Sigmoid colon (tissue), 7 donors: ENCODE results near the gene ACP3. TPM values are rescaled to one million over a fixed set of nuclear protein-coding genes. Genes with fewer than 3 reads are reported as not detected.

Experiments used
- DNase-seq: peaks from one replicate; pipeline ENCODE4 v3.0.0-alpha.2; 2019
- H3K27ac ChIP-seq, 4 donors: fragments of 200-600 bp; sonication (generic); one replicate each; pipeline ENCODE4 v1.5.1; 2016 to 2019; ENCODE audit warnings: mild to moderate bottlenecking in 1 of 4
- H3K27me3 ChIP-seq, 3 donors: fragments of 200-600 bp; sonication (generic); one replicate each; pipeline ENCODE4 v1.5.1; 2019; ENCODE audit warnings: mild to moderate bottlenecking in 1 of 3
- H3K36me3 ChIP-seq, 4 donors: fragments of 200-600 bp; sonication (generic); one replicate each; pipeline ENCODE4 v1.5.1; 2016 to 2019
- H3K4me1 ChIP-seq, 4 donors: fragments of 200-600 bp; sonication (generic); one replicate each; pipeline ENCODE4 v1.5.1; 2017 to 2019
- H3K4me3 ChIP-seq, 4 donors: fragments of 200-600 bp; sonication (generic); one replicate each; pipeline ENCODE4 v1.5.1; 2017 to 2019; ENCODE audit warnings: mild to moderate bottlenecking in 2 of 4, moderate library complexity in 1 of 4
- H3K9me3 ChIP-seq, 4 donors: fragments of 200-600 bp in 3 of 4; sonication (generic) in 3 of 4; one replicate each; pipeline versions ENCODE4 v1.5.1 to v1.6.1; 2013 to 2019
- EP300 ChIP-seq, 4 donors: sonication (generic); formaldehyde crosslinking; IDR thresholded peaks; one replicate each; pipeline ENCODE4 v1.6.1; 2017; ENCODE audit warnings: antibody characterized with exemption in 4 of 4
- POLR2A ChIP-seq, 2 donors: fragments of 450-650 bp; IDR thresholded peaks; one replicate each; pipeline ENCODE4 v1.6.1; 2016; ENCODE audit warnings: antibody characterized with exemption in 2 of 2, mild to moderate bottlenecking in 2 of 2, moderate library complexity in 2 of 2
- POLR2AphosphoS5 ChIP-seq, 4 donors: sonication (generic); formaldehyde crosslinking; IDR thresholded peaks; one replicate each; pipeline ENCODE4 v1.6.1; 2017; ENCODE audit warnings: antibody characterized with exemption in 4 of 4
- WGBS, 2 donors: extraction: QIAGEN DNeasy Blood & Tissue Kit; methylation state at CpG; one replicate each; pipeline ENCODE4 v1.1.7; 2013; 5-methylcytosine and 5-hydroxymethylcytosine counted together
- intact Hi-C: fragments of 100-400 bp; cut with DNase I; formaldehyde crosslinking; loops from one replicate; pipeline ENCODE4 v1.15.1; 2023
- polyA plus RNA-seq, 3 donors: library from polyadenylated mRNA; stranded (reverse); fragments of 200-250 nt; gene quantifications; one replicate each; pipeline ENCODE4 v1.2.3, GENCODE V29; 2013
- total RNA-seq, 4 donors: library from RNA; depleted of rRNA; stranded (reverse); fragments of >200 nt; gene quantifications; one replicate each; pipeline ENCODE4 v1.1.0, GENCODE V29; 2016
- TF ChIP-seq, protein P1 (sequence below), 4 experiments: fragments of 450-650 bp in 3 of 4; fragments of 200-600 bp in 1 of 4; IDR thresholded peaks; one replicate each; pipeline ENCODE4 v1.5.1; 2016 to 2019; ENCODE audit warnings: antibody characterized with exemption in 4 of 4, mild to moderate bottlenecking in 3 of 4, moderate library complexity in 2 of 4
- donor health status: healthy with polysubstance abuse.
- donor health status: Bipolar disorder and iron deficiency.
- donor health status: healthy.

Gene ACP3
- total and polyA plus RNA-seq, 7 donors, result 0.71 to 9.6 (median 1.8) TPM; not detected in 1

DNA sequence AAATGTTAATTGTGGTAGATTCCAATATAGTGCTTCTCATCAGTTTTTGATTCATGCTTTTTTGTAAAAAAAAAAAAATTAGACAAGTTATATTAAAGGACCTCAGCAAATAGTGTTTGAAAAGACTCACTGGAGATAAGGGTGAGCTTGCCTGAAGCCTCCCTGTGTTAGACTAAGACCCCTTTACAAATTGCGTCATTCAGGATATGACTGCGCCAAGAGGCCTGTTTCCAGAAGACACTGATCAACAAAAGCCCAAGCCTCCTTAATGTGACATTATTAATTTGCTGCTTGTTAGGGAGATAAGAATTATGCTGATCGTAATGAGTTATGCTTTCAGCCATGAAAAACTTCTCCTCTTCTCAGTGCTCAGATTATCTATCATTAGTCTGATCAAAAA, 87.1 kb downstream of the ACP3 start:
- no peaks in the 10 kb centered on the region for H3K36me3 ChIP-seq
- H3K27ac ChIP-seq, result no peak overlapping the region
- WGBS, 2 donors, result 94 to 98% methylated on average over 3 of the region's 3 CpGs
- intact Hi-C loops, result no loop called here
- no peaks in the 10 kb centered on the region for H3K9me3 ChIP-seq
- TF ChIP-seq EP300 (IDR thresholded peaks at IDR 0.05), result no peak
- TF ChIP-seq POLR2A (IDR thresholded peaks at IDR 0.05), result no peak
- TF ChIP-seq, protein P1, sequence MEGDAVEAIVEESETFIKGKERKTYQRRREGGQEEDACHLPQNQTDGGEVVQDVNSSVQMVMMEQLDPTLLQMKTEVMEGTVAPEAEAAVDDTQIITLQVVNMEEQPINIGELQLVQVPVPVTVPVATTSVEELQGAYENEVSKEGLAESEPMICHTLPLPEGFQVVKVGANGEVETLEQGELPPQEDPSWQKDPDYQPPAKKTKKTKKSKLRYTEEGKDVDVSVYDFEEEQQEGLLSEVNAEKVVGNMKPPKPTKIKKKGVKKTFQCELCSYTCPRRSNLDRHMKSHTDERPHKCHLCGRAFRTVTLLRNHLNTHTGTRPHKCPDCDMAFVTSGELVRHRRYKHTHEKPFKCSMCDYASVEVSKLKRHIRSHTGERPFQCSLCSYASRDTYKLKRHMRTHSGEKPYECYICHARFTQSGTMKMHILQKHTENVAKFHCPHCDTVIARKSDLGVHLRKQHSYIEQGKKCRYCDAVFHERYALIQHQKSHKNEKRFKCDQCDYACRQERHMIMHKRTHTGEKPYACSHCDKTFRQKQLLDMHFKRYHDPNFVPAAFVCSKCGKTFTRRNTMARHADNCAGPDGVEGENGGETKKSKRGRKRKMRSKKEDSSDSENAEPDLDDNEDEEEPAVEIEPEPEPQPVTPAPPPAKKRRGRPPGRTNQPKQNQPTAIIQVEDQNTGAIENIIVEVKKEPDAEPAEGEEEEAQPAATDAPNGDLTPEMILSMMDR (IDR thresholded peaks at IDR 0.05), result no peak
- TF ChIP-seq POLR2AphosphoS5 (IDR thresholded peaks at IDR 0.05), result no peak
- H3K4me1 ChIP-seq, result peaks cover 0 to 4% (median 0%) of the 10 kb centered on the region in 4 donors
- no peak overlapping the region for H3K4me3 ChIP-seq
- no peak for DNase-seq
- no peaks in the 10 kb centered on the region for H3K27me3 ChIP-seq

DNA sequence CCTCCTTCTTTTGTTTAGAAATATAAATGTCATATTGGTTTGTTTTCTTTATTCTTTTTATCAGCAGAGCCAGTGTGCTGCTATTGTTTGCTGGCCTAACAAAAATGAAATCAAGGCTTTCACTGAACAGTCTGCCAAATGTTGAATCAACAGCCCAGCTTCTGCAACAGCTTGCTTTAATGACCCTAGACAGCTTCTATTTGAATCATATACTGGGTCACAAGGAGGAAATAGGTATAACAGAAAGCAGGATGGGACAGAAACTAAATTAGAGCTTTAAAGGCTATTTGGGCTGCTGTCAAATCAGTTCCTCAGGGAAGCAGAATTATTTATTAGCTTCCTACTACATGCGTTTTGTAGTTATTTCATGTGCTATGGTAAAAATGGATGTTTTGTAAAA, 88.0 kb downstream of the ACP3 start:
- intact Hi-C loops, result no loop called here
- no peak overlapping the region for H3K27ac ChIP-seq
- no peaks in the 10 kb centered on the region for H3K36me3 ChIP-seq
- no peaks in the 10 kb centered on the region for H3K9me3 ChIP-seq
- no peak overlapping the region for H3K4me3 ChIP-seq
- WGBS, 2 donors, result 13 to 58% methylated on average over 1 of the region's 1 CpG
- H3K27me3 ChIP-seq, result no peaks in the 10 kb centered on the region
- TF ChIP-seq, protein P1 (IDR thresholded peaks at IDR 0.05), result no peak
- TF ChIP-seq EP300 (IDR thresholded peaks at IDR 0.05), result no peak
- no peak for TF ChIP-seq POLR2A (IDR thresholded peaks at IDR 0.05)
- no peak for TF ChIP-seq POLR2AphosphoS5 (IDR thresholded peaks at IDR 0.05)
- no peak for DNase-seq
- peaks cover 0 to 4% (median 0%) of the 10 kb centered on the region in 4 donors for H3K4me1 ChIP-seq

DNA sequence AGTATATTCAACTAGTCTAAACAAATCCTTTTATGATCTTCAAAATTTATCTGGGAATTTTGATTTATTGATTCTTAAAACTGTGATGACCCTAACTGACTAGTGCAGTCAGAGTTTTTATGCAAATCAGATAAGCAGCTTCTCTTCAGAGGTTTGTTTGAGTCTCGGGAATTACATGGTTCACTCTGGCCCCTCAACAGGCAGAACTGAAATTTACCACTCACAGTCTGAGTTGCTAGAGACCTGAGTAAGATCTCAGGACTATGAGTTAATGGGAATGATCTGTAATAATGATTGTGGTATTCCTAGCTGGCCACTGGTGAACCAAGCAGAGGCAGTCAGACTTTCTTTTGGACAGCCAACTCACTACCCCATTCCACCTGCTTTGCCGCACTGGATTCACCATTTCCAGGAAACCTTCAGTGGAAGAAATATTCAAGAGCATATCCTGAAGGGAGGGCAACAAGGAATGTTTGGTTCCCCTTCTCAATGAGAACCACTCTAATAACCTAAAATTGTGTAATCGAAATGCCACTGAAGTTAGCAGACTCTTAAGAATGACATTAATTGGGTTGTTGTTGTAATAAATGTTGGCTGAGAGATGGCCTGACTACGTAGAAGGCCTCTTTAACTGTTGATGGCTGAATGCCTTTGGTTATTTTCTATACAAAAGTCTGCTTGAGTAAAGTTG, 88.5 kb downstream of the ACP3 start:
- Histone ChIP-seq H3K27me3 (no peaks in the 10 kb centered on the region), H3K36me3 (no peaks in the 10 kb centered on the region), H3K4me3 (no peak overlapping the region), H3K9me3 (no peaks in the 10 kb centered on the region), H3K4me1 (peaks cover 0 to 4% (median 0%) of the 10 kb centered on the region in 4 donors), H3K27ac (no peak overlapping the region)
- intact Hi-C loops, result no loop called here
- DNase-seq, result no peak
- TF ChIP-seq POLR2AphosphoS5 (IDR thresholded peaks at IDR 0.05), result no peak
- no peak for TF ChIP-seq EP300 (IDR thresholded peaks at IDR 0.05)
- no peak for TF ChIP-seq POLR2A (IDR thresholded peaks at IDR 0.05)
- TF ChIP-seq, protein P1 (IDR thresholded peaks at IDR 0.05), result no peak
- 81 to 85% methylated on average over 4 of the region's 4 CpGs for WGBS, 2 donors

- H3K4me3 ChIP-seq, result no peak overlapping the region
- DNase-seq, result no peak
- H3K36me3 ChIP-seq, result no peaks in the 10 kb centered on the region
- peaks cover 0 to 4% (median 0%) of the 10 kb centered on the region in 4 donors for H3K4me1 ChIP-seq
- H3K9me3 ChIP-seq, result no peaks in the 10 kb centered on the region
- H3K27ac ChIP-seq, result no peak overlapping the region
- no peaks in the 10 kb centered on the region for H3K27me3 ChIP-seq
- TF ChIP-seq POLR2AphosphoS5 (IDR thresholded peaks at IDR 0.05), result no peak
- TF ChIP-seq POLR2A (IDR thresholded peaks at IDR 0.05), result no peak
- TF ChIP-seq, protein P1 (IDR thresholded peaks at IDR 0.05), result no peak
- TF ChIP-seq EP300 (IDR thresholded peaks at IDR 0.05), result no peak
- intact Hi-C loops, result no loop called here
- WGBS, 2 donors, result 90 to 94% methylated on average over 2 of the region's 2 CpGs
These were observed 89.4 kb downstream of the ACP3 start for GRCh38 chr3:132406587-132406986.

GRCh38 chr3:132407025-132407424, 89.8 kb downstream of the ACP3 start:
- Histone ChIP-seq H3K27ac (no peak overlapping the region), H3K36me3 (no peaks in the 10 kb centered on the region), H3K9me3 (no peaks in the 10 kb centered on the region), H3K27me3 (no peaks in the 10 kb centered on the region), H3K4me1 (peaks cover 0 to 4% (median 0%) of the 10 kb centered on the region in 4 donors), H3K4me3 (no peak overlapping the region)
- TF ChIP-seq POLR2AphosphoS5 (IDR thresholded peaks at IDR 0.05) (no peak), POLR2A (IDR thresholded peaks at IDR 0.05) (no peak), EP300 (IDR thresholded peaks at IDR 0.05) (no peak)
- TF ChIP-seq, protein P1 (IDR thresholded peaks at IDR 0.05), result no peak
- no peak for DNase-seq
- 66 to 78% methylated on average over 2 of the region's 2 CpGs for WGBS, 2 donors
- intact Hi-C loops, result no loop called here
